Measurements from ENCODE around the gene ATP8A2.
"Not testable (repeated sequence)": the region's sequence is repeated elsewhere in the genome, so short reads cannot be mapped to it uniquely, and the experiment has no call there.

ATP8A2 gene

GRCh38 chr13:25371875-25372283, at the start of gene ATP8A2:
Gene ATP8A2 (plus strand): TSS chr13:25371974. CDS start chr13:25372213, 239 bp downstream.
- no peak for DNase-seq (ENCODE audit: low spot score)

DNA sequence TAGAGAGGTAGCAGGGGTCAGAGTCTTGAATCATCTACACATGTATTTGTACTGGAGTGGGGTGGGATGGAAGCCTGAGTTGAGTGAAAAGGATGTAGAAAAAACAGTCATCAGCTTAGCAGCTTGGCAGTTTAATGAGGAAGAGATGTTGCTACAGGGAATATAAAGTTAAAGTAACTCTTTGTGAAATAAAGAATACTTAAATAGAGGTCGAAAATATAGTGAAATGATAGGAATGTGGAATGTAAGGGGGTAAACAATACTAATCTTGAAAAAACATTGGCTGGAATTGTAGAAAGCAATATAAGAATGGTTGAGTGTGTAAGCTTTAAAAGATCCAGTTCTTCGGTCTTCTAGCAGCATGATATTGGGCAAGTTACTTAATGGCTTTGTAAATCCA, 47.7 kb upstream of the ATP8A2 start:
- no peak for DNase-seq (ENCODE audit: low spot score)

DNA sequence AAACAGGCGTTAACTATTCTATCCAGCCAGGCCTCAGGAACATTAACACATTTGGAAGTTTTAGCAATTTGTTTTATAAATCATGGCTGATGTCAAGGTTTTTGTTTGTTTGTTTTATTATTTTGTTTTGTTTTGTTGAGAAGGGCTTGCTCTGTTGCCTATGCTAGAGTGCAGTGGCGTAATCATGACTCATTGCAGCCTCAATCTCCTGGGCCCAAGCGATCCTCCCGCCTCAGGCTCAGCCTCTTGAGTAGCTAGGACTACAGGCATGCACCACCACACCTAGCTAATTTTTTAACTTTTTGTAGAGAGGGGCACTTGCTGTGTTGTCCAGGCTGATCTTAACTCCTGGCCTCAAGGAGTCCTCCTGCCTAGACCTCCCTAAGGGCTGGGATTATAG, 42.1 kb upstream of the ATP8A2 start:
- DNase-seq (ENCODE audit: low spot score) = peak; percentile 34

- DNase-seq (ENCODE audit: low spot score) = peak; percentile 45
These were observed 41.2 kb upstream of the ATP8A2 start for GRCh38 chr13:25330541-25330940.

GRCh38 chr13:25335856-25336255, 35.9 kb upstream of the ATP8A2 start:
- no peak for DNase-seq (ENCODE audit: low spot score)

- DNase-seq (ENCODE audit: low spot score) = no peak
These were observed 26.2 kb upstream of the ATP8A2 start for GRCh38 chr13:25345576-25345975.

- peak; percentile 43 for DNase-seq (ENCODE audit: low spot score)
These were observed 24.6 kb upstream of the ATP8A2 start for GRCh38 chr13:25347151-25347550.

DNA sequence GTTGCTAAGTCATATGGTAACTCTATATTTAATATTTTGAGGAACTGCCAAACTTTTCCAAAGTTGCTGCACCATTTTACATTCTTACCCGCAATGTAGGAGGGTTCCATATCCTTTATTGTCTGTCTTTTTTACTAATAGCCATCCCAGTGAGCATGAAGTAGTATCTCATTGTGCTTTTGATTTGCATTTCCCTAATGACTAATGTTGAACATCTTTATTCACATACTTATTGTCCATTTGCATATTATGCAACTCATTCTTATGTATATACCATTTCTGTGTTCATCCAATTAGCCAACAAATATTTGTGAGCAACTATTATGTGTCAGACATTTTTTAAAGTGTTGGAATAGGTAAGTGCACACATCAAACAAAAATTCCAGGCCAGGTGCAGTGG, 20.4 kb upstream of the ATP8A2 start:
- no peak for DNase-seq (ENCODE audit: low spot score)

GRCh38 chr13:25352230-25352629, 19.5 kb upstream of the ATP8A2 start:
- DNase-seq (ENCODE audit: low spot score) = no peak

DNA sequence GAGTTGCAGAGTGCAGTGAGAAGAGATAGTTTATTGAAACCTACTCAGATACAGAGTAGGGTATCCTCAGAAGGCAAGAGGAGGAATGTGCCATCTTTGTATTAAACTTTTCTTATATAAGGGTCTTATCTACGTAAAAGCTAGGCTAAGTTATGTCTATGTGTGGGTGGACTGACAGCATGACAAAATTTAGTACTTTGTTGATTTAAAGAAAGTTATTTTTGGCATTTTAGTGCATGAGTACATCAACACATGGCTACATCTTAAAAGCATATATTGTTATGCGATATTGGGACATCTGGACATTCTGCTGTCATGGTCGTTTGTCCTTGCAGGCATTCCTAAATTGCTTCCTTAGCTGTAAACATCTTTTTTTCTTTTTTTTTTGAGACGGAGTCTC, 19.0 kb upstream of the ATP8A2 start:
- no peak for DNase-seq (ENCODE audit: low spot score)

DNA sequence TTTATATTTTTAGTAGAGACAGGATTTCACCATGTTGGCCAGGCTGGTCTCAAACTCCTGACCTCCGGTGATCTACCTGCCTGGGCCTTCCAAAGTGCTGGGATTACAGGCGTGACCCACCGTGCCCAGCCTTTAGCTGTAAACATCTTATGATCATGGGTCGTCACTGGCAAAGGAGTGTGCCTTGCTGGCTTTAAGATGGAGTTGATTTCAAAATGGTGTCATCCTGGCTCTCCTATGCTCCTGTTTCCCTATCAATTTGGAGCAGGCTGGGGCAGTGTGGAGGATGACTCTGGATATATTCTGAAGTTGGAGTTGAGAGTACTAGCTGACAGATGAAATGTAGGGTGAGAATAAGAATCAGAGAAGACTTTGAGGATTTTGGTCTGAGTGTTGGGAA, 18.4 kb upstream of the ATP8A2 start:
- DNase-seq (ENCODE audit: low spot score) = no peak

GRCh38 chr13:25354377-25354776, 17.4 kb upstream of the ATP8A2 start:
- no peak for DNase-seq (ENCODE audit: low spot score)

GRCh38 chr13:25360443-25360842, 11.3 kb upstream of the ATP8A2 start:
- DNase-seq (ENCODE audit: low spot score) = not testable (repeated sequence)

GRCh38 chr13:25365720-25366235, 6.0 kb upstream of the ATP8A2 start:
- no peak for DNase-seq (ENCODE audit: low spot score)

DNA sequence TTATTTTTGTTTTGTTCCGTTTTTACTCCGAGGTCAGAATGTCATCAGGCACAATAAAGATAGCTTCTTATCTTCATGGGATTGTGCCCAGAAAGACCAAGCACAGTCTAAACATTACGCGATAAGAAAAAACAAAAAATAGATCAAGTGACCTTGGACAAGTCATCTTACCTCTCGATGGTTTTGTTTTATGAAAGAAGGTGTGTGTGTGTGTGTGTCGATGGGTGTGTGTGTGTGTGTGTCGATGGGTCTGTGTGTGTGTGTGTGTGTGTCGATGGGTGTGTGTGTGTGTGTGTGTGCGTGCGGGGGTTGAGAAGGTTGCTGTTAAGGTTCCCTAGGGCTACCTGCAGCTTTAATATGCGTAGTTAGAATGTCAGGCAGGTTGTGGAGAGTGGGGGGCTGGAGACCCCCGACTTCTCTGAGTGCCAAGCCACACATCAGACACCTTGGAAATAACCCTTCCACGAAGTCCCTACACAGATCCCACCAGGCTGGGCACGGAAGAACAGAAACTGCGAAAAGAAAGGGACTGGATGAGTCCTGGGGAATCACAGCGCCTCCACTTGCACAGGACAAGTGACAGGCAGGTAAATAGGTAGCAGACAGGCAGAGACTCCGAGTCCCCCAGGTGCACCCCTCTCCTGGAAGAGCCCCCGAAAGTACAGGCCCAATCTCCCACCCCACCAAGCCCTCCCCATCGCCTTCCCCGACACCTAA, 458 bp upstream of the ATP8A2 start:
- no peak for DNase-seq (ENCODE audit: low spot score)

DNA sequence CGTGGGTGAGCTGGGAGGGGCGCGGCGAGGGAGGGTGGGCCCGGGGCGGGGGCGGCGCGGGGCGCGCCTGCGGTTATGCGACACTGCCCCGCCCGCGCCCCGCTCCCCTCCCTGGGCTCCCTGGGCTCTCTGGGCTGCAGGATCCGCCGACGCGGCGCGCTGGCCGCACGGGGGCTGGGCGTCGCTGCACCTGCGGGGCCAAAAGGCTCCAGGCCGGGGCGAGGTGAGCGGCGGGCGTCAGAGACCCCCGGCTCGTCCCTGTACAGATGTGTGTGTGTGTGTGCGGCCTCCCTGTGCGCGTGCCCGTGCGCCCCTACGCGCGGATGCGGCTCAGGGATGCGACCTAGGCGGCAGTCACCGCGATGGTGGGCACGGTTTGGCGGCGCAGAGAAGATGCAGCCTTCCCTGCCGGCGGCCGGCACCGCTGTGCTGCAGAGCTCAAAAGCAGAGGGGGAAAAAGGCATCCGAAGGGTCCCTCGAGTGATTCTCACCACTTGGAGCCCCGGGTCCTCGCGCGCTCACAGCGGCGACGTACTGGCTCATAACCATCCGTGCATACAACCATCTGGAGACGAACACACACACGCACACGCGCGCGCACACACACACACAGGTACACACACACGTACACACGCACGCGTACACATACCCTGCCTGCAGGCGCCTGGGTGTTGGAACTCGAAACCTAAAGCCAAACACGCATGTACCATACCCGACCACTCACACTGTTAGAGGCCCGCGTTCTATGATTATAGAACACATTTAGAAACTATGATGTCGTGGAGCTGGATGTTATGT, 709 bp downstream of the ATP8A2 start:
- DNase-seq (ENCODE audit: low spot score) = no peak

DNA sequence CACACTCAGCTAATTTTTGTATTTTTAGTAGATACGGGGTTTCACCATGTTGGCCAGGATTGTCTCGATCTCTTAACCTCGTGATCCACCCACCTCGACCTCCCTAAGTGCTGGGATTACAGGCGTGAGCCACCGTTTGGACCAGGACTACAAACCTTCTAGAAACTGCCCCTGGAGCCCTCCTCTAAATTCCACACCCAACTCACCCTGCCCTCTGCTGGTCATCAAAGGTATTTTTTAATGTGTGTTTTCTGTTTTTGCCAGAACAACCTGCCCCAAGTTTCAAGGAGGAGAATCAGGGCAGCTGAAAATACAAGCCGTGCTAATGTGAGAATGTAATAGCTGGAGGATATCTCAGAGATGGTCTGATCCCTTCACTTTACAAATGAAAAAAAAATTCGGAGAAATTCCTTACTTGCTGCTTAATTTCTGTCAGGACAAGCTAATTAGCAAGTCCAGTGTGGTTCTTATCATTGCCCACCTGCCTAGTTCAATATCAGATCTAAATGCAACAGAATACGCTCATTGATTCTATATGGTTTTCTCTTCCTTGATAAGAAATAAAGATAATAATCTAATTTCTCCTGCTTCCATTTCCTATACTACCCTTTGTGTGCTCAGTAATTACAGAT, 4.1 kb downstream of the ATP8A2 start:
- peak; percentile 47 for DNase-seq (ENCODE audit: low spot score)

- DNase-seq (ENCODE audit: low spot score) = peak; percentile 24
These were observed 5.6 kb downstream of the ATP8A2 start for GRCh38 chr13:25377244-25377962.

GRCh38 chr13:25378528-25378927, 6.8 kb downstream of the ATP8A2 start:
- DNase-seq (ENCODE audit: low spot score) = no peak

DNA sequence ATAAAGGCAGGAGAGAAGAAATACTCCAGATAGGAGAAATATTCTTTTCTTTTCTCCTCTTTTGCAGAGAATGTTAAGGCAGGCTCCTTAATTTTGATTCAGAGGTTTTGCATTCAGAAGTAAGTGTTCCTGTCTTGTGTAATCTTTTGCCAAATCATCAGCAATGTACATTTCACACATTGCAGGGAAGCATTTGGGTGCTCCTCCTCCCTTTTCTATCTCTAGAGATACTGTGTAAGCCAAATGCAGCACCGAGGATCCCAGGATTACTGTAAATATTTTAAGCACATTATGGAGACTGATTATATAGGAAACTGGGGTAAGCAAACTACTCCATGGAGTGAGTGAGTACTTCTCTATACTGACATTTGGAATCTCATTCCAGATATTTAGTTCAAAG, 7.2 kb downstream of the ATP8A2 start:
- DNase-seq (ENCODE audit: low spot score) = no peak

DNA sequence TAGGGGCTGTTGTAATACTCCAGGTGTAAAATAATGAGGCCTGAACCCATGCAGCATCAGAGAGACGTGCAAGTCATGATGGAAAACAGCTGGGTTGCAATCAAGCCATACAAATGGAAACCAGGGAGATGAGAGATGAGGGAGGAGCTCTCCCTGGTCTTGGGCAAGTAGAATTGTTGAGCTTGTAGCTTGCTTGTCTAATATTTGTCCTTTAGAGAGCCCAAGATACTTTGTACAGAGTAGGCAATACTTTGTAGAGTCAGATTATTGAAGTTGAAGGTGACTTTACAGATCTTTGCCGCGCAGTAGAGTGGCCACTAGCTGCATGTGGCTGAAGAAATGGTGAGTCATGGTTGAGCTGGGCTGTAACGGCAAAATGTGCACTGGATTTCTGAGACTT, 8.3 kb downstream of the ATP8A2 start:
- no peak for DNase-seq (ENCODE audit: low spot score)

DNA sequence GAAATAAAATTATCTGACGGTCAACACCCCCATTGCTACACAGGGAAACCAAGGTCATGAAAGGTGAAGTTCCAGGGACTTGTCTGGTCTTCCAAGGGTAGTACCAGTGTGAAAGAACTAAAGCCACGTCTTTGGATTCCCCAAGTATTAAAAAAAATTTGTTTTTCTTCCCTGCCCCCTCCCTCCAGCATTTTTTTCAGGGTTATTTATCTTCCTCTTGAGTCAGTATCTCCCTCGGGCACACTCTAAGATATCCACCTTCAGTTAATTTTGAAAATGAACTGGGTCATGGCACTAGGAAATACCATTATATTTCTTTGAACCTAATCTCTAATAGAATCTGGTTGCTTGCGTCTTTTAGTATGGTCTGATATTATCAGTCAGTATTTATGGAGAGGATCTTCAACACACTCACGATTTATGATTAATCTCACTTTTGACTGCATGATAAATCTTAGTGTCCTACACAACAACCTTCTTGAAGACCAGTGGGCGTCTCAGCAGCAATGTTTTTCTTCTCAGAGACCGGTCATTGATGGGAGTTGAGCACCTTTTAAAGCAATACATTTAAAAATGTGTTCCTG, 9.1 kb downstream of the ATP8A2 start:
- DNase-seq (ENCODE audit: low spot score) = no peak

Data from kidney tubule cell (primary cell).